T-helper 22 cell (primary cell): Measurements from ENCODE around the gene CA4.

Source experiments
- DNase-seq: peaks from one replicate; pipeline ENCODE4 v3.0.0-alpha.2; 2020; ENCODE audit warnings: low read depth

CA4 gene

GRCh38 chr17:60130466-60130865 lies 19.3 kb upstream of the CA4 start:
- no peak for DNase-seq

- DNase-seq: no peak
These were observed 15.2 kb upstream of the CA4 start for GRCh38 chr17:60134396-60135150.

- peak; percentile 66 for DNase-seq
These were observed 14.4 kb upstream of the CA4 start for GRCh38 chr17:60135151-60135950.

- no peak for DNase-seq
These were observed 13.7 kb upstream of the CA4 start for GRCh38 chr17:60135951-60136666.

GRCh38 chr17:60137731-60138130 lies 12.0 kb upstream of the CA4 start:
- no peak for DNase-seq

- no peak for DNase-seq
These were observed 10.9 kb upstream of the CA4 start for GRCh38 chr17:60138769-60139437.

- DNase-seq: peak; percentile 28
These were observed 10.1 kb upstream of the CA4 start for GRCh38 chr17:60139438-60140285.

- no peak for DNase-seq
These were observed 8.4 kb upstream of the CA4 start for GRCh38 chr17:60141111-60142018.

GRCh38 chr17:60142872-60143499 lies 6.8 kb upstream of the CA4 start:
- DNase-seq: peak; percentile 36

- DNase-seq: no peak
These were observed 4.5 kb upstream of the CA4 start for GRCh38 chr17:60145006-60145935.

GRCh38 chr17:60146206-60146605 lies 3.6 kb upstream of the CA4 start:
- DNase-seq: no peak

- DNase-seq: no peak
These were observed 2.1 kb upstream of the CA4 start for GRCh38 chr17:60147553-60148223.

GRCh38 chr17:60148373-60148772 lies 1.4 kb upstream of the CA4 start:
- no peak for DNase-seq

- DNase-seq: no peak
These were observed 1.6 kb downstream of the CA4 start for GRCh38 chr17:60151355-60151754.

- no peak for DNase-seq
These were observed 4.0 kb downstream of the CA4 start for GRCh38 chr17:60153606-60154390.

GRCh38 chr17:60154616-60155426 lies 5.0 kb downstream of the CA4 start:
- DNase-seq: no peak
